Measurements from ENCODE around the gene NKAIN2. TPM values are rescaled to one million over a fixed set of nuclear protein-coding genes. Genes with fewer than 3 reads are reported as not detected.

The NKAIN2 gene
- total and polyA plus RNA-seq, 9 of the 15 experiments (the other 6 are each of a cell fraction or from before 2014, with no cell fraction given): not detected

DNA sequence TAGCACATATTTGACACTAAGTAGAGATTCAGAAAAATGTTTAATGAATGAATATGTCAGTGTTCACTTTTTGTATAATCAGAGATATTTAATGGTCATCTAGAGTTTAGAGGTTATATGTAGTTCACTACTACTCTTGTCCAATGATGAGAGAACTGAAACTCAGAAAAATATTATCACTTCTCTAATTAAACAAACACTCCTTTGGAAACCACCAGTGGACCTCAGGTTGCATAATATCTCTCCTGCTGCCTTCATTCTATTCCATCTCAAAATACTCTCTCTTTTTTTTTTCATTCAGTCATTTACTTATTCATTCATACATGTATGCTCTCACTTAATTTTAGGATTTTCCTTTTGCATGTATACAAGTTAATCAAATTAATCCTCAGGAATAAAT, 735.4 kb downstream of the NKAIN2 start:
- no peak for DNase-seq (ENCODE audit: extremely low read depth in 1 of 4, low spot score in 3 of 4)
- Histone ChIP-seq H3K27ac (ENCODE audit: extremely low read depth, low read depth, low read length) (no peak overlapping the region), H3K79me2 (ENCODE audit: control insufficient read depth, insufficient read depth, low read length) (no peaks in the 10 kb centered on the region), H3K4me2 (ENCODE audit: insufficient read depth, low read length) (no peak overlapping the region), H3K4me3 (no peak overlapping the region), H3K9me1 (ENCODE audit: control insufficient read depth, insufficient read depth, low read length) (no peaks in the 10 kb centered on the region), H2AFZ (ENCODE audit: low read depth, low read length) (no peak overlapping the region), H3K9ac (ENCODE audit: insufficient read depth in 1 of 2, low read depth in 2 of 2, low read length in 2 of 2) (no peak overlapping the region), H3K9me3 (replicated peaks; ENCODE audit: control insufficient read depth, insufficient read depth, low read depth, low read length) (no peaks in the 10 kb centered on the region), H4K20me1 (replicated peaks; ENCODE audit: control insufficient read depth, insufficient read depth, low read length) (no peaks in the 10 kb centered on the region), H3K4me1 (replicated peaks in 1 of 2; ENCODE audit: control insufficient read depth in 2 of 2, insufficient read depth in 2 of 2, low read length in 2 of 2) (no peaks in the 10 kb centered on the region), H3K36me3 (ENCODE audit: control insufficient read depth, insufficient read depth, low read length) (no peaks in the 10 kb centered on the region), H3K27me3 (ENCODE audit: control insufficient read depth in 2 of 2, insufficient read depth in 2 of 2, low read length in 2 of 2) (no peaks in the 10 kb centered on the region)
- intact Hi-C loops (cut with micrococcal nuclease) (no loop called here), in situ Hi-C loops (cut with MboI) (no loop called here)
- ChIA-PET CTCF (ENCODE audit: low intra/inter-chr PET ratio) (no interaction called here), POLR2A (no interaction called here)
- ATAC-seq: no peak
- BruUV-seq (replicated peaks): no TSS peak
- FAIRE-seq: no peak
- no peak for TF ChIP-seq CHD7 (IDR thresholded peaks at IDR 0.05; ENCODE audit: low read depth, low read length)
- TF ChIP-seq, protein P1, sequence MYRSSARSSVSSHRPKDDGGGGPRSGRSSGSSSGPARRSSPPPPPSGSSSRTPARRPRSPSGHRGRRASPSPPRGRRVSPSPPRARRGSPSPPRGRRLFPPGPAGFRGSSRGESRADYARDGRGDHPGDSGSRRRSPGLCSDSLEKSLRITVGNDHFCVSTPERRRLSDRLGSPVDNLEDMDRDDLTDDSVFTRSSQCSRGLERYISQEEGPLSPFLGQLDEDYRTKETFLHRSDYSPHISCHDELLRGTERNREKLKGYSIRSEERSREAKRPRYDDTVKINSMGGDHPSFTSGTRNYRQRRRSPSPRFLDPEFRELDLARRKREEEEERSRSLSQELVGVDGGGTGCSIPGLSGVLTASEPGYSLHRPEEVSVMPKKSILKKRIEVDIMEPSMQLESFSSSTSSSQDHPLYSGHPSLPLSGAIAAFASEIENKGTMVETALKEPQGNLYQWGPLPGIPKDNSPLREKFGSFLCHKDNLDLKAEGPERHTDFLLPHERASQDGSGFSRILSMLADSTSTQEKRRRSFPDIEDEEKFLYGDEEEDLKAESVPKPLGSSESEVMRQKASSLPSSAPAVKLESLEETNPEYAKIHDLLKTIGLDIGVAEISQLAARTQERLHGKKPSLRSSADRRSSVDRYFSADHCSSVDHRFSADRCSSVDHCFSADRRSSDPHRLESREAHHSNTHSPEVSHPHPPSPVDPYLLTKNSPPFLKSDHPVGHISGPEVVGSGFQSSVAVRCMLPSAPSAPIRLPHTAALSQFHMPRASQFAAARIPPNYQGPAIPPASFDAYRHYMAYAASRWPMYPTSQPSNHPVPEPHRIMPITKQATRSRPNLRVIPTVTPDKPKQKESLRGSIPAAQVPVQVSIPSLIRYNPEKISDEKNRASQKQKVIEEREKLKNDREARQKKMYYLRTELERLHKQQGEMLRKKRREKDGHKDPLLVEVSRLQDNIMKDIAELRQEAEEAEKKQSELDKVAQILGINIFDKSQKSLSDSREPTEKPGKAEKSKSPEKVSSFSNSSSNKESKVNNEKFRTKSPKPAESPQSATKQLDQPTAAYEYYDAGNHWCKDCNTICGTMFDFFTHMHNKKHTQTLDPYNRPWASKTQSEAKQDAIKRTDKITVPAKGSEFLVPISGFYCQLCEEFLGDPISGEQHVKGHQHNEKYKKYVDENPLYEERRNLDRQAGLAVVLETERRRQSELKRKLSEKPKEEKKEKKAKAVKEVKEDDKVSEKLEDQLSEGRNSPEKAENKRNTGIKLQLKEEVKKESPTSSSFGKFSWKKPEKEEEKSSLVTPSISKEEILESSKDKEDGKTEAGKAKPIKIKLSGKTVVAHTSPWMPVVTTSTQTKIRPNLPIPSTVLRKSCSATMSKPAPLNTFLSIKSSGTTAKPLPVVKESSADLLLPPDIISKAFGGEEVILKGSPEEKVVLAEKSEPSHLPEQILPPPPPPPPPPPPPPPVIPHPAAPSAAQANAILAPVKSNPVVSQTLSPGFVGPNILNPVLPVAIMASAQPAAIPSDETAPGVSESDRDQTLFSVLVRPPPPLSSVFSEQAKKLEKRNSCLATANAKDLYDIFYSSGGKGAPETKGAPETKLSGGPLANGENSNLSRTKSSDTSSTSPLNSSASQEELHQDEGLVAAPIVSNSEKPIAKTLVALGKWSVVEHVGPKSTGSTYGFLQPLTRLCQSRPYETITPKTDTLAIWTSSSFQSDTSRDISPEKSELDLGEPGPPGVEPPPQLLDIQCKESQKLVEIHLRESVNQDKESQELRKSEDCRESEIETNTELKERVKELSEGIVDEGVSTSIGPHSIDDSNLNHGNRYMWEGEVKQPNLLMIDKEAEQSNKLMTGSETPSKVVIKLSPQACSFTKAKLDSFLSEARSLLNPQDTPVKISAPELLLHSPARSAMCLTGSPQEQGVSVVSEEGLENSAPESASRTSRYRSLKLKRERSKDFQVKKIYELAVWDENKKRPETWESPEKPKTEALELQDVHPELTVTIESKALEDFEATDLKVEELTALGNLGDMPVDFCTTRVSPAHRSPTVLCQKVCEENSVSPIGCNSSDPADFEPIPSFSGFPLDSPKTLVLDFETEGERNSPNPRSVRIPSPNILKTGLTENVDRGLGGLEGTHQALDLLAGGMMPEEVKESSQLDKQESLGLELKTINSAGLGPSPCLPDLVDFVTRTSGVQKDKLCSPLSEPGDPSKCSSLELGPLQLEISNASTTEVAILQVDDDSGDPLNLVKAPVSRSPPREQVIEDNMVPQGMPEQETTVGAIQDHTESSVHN (IDR thresholded peaks at IDR 0.05; ENCODE audit: borderline replicate concordance in 1 of 2, low read depth in 1 of 2): no peak
